Panc1 (cell line): ENCODE data around the gene SPEF1. TPM values are rescaled to one million over a fixed set of nuclear protein-coding genes. Genes with fewer than 3 reads are reported as not detected.

Source experiments
- ATAC-seq: fragments of 200-7000 bp; cut with Tn5 transposase; 2 replicates; pipeline ENCODE4 v1.9.1; 2020; ENCODE audit warnings: mild to moderate bottlenecking, moderate library complexity
- BruUV-seq: library from RNA; stranded (reverse); fragments of 400-500 nt; replicated peaks from 2 replicates; lab custom pipeline; 2021; lab: Mats Ljungman, UMichigan
- CTCF ChIA-PET: fragments of 300-600 bp; sonication (Branson Sonifier 250); formaldehyde crosslinking; loops from one replicate; lab custom pipeline; 2022; ENCODE audit warnings: antibody characterized with exemption; lab: Charles Lee
- POLR2A ChIA-PET: fragments of 300-600 bp; sonication (Branson Sonifier 250); formaldehyde crosslinking; loops from one replicate; lab custom pipeline; 2022; ENCODE audit warnings: antibody characterized with exemption; lab: Charles Lee
- DNase-seq: peaks from one replicate; pipeline ENCODE4 v3.0.0-alpha.2; 2010; ENCODE audit warnings: low read depth, low spot score
- H3K27ac ChIP-seq: 2 replicates; pipeline ENCODE4 v1.5.1; 2011; ENCODE audit warnings: mild to moderate bottlenecking, low read length, inconsistent platforms
- H3K27me3 ChIP-seq: fragments of 200-500 bp; sonication (Bioruptor generic); 2 replicates; pipeline ENCODE4 v1.6.0; 2014; ENCODE audit warnings: low read length, inconsistent platforms; ENCODE audit not compliant: control insufficient read depth, insufficient read depth
- H3K36me3 ChIP-seq: fragments of 200-500 bp; sonication (Bioruptor generic); 2 replicates; pipeline ENCODE4 v1.5.1; 2014; ENCODE audit warnings: inconsistent platforms, mild to moderate bottlenecking, low read length, moderate library complexity; ENCODE audit not compliant: control insufficient read depth, insufficient read depth
- H3K4me1 ChIP-seq: 2 replicates; pipeline ENCODE4 v1.5.1; 2011; ENCODE audit warnings: inconsistent platforms, mild to moderate bottlenecking, low read length, moderate library complexity; ENCODE audit not compliant: control insufficient read depth, insufficient read depth
- H3K4me3 ChIP-seq, 2 experiments: 2 replicates each; pipeline ENCODE4 v1.5.1; 2011 to 2012; ENCODE audit warnings: low read depth in 2 of 2, low read length in 2 of 2, mild to moderate bottlenecking in 2 of 2, inconsistent platforms in 1 of 2, moderate library complexity in 1 of 2
- H3K9me3 ChIP-seq: fragments of 200-500 bp; sonication (Bioruptor generic); 2 replicates; pipeline ENCODE4 v1.5.1; 2014; ENCODE audit warnings: low read depth, mild to moderate bottlenecking, inconsistent platforms, low read length, moderate library complexity; ENCODE audit not compliant: control insufficient read depth, insufficient read depth
- CTCF ChIP-seq: fragments of 450-650 bp; IDR thresholded peaks from 2 replicates; pipeline ENCODE4 v1.5.1; 2017; ENCODE audit warnings: mild to moderate bottlenecking
- POLR2AphosphoS5 ChIP-seq: IDR thresholded peaks from 2 replicates; pipeline ENCODE4 v1.6.1; 2012; ENCODE audit warnings: mild to moderate bottlenecking, low read depth, low read length, moderate library complexity
- REST ChIP-seq, 2 experiments: IDR thresholded peaks; 2 replicates each; pipeline ENCODE4 v1.6.1; 2011 to 2012; ENCODE audit warnings: low read depth in 2 of 2, control low read depth in 1 of 2, low read length in 1 of 2, mild to moderate bottlenecking in 1 of 2, moderate library complexity in 1 of 2; ENCODE audit not compliant: insufficient read depth in 1 of 2
- SIN3A ChIP-seq: IDR thresholded peaks from 2 replicates; pipeline ENCODE4 v1.6.1; 2012; ENCODE audit warnings: low read depth, mild to moderate bottlenecking, low read length, moderate library complexity, borderline replicate concordance; ENCODE audit not compliant: insufficient read depth
- TCF7L2 ChIP-seq: IDR thresholded peaks from 2 replicates; pipeline ENCODE4 v1.6.1; 2011; ENCODE audit warnings: mild to moderate bottlenecking, low read depth, low read length, inconsistent platforms
- in situ Hi-C: cut with HindIII; loops from 2 replicates; pipeline ENCODE4 v1.10.0; 2016; ENCODE audit warnings: low sequenced_read_pairs, low pct_unique_long_range_greater_than_20kb
- intact Hi-C: fragments of 100-400 bp; cut with micrococcal nuclease; formaldehyde crosslinking; loops from one replicate; pipeline ENCODE4 v1.10.0; 2022; ENCODE audit not compliant: unreplicated experiment
- total RNA-seq: library from RNA; stranded (reverse); gene quantifications from one replicate; pipeline ENCODE4 v1.2.1, GENCODE V29; 2021; ENCODE audit not compliant: unreplicated experiment

The SPEF1 gene
- total RNA-seq, 1 experiment from 2014 or later: 0.41 TPM

- no peak for TF ChIP-seq TCF7L2
- no peak; the same call in 1 of the 2 replicates for TF ChIP-seq SIN3A
- no peak for TF ChIP-seq POLR2AphosphoS5
- no peak for TF ChIP-seq CTCF
- no peak for TF ChIP-seq REST (IDR thresholded peaks at IDR 0.05; ENCODE audit: insufficient read depth in 1 of 2, low read depth in 2 of 2, low read length in 1 of 2)
- H3K27me3 ChIP-seq: no peaks in the 10 kb centered on the region
- H3K4me3 ChIP-seq: peak overlapping the region; percentile 90 to 97
- ChIA-PET CTCF (interaction anchor here (0.8 to 1.0 kb wide), 3 partner anchors 10 to 28 kb away, joined by 3 to 4 read pairs (median 4); partner anchors contain the start of gene CENPB), POLR2A (interaction anchor here (0.8 kb wide), 1 partner anchor 9 kb away, joined by 4 read pairs; no protein-coding TSS in a partner anchor)
- DNase-seq (no peak), ATAC-seq (peak; percentile 20)
- peaks cover 10% of the 10 kb centered on the region for H3K36me3 ChIP-seq
- intact Hi-C loops: no loop called here
- peaks cover 16% of the 10 kb centered on the region for H3K4me1 ChIP-seq
- no TSS peak for BruUV-seq
- no peaks in the 10 kb centered on the region for H3K9me3 ChIP-seq
- in situ Hi-C loops: no loop called here
- peak overlapping the region; percentile 97 for H3K27ac ChIP-seq
Observed at GRCh38 chr20:3796477-3797225, 15.4 kb upstream of the SPEF1 start.

GRCh38 chr20:3795511-3796468 is 14.5 kb upstream of the SPEF1 start, which contains the start of gene CDC25B:
TSS of gene CDC25B (plus strand) at chr20:3796310. CDS start at chr20:3796532, 222 bp downstream.
- peak within 1 kb of the TSS; percentile 97 for H3K27ac ChIP-seq
- peak within 1 kb of the TSS; percentile 90 to 97 for H3K4me3 ChIP-seq
- peaks cover 10% of the 10 kb centered on the region for H3K36me3 ChIP-seq
- DNase-seq (peak; percentile 73), ATAC-seq (peak; percentile 93)
- POLR2A ChIA-PET: interaction anchor here (0.8 kb wide), 1 partner anchor 10 kb away, joined by 4 read pairs; no protein-coding TSS in a partner anchor
- in situ Hi-C loops: no loop called here
- TF ChIP-seq TCF7L2 (peak; percentile 36; the same call in 1 of the 2 replicates), REST (IDR thresholded peaks at IDR 0.05; ENCODE audit: insufficient read depth in 1 of 2, low read depth in 2 of 2, low read length in 1 of 2) (no peak), SIN3A (peak; percentile 87), POLR2AphosphoS5 (peak; percentile 83)
- TSS peak; percentile 96 for BruUV-seq
- intact Hi-C loops: no loop called here
- H3K27me3 ChIP-seq: no peaks in the 10 kb centered on the region
- CTCF ChIA-PET: interaction anchor here (0.6 to 1.0 kb wide), 5 partner anchors 9 to 259 kb away, joined by 3 to 4 read pairs (median 4); partner anchors contain the start of genes AP5S1 and CENPB
- peaks cover 16% of the 10 kb centered on the region for H3K4me1 ChIP-seq
- H3K9me3 ChIP-seq: no peaks in the 10 kb centered on the region
